Measurements from ENCODE around the gene MZT2B. TPM values are rescaled to one million over a fixed set of nuclear protein-coding genes. Genes with fewer than 3 reads are reported as not detected.
A peak's percentile ranks its signal among the peaks of the same experiment; 100 is the strongest.
"Not testable (repeated sequence)": the region's sequence is repeated elsewhere in the genome, so short reads cannot be mapped to it uniquely, and the experiment has no call there.

Gene MZT2B
- total RNA-seq, 1 donor from 2014 or later: 239 TPM

- Histone ChIP-seq H3K27me3 (no peaks in the 10 kb centered on the region), H3K9me3 (no peaks in the 10 kb centered on the region), H3K27ac (no peak overlapping the region), H3K4me1 (no peaks in the 10 kb centered on the region), H3K4me3 (no peak overlapping the region), H3K36me3 (peaks cover 61 to 77% of the 10 kb centered on the region in 2 donors)
- TF ChIP-seq CTCF (IDR thresholded peaks at IDR 0.05): no peak
- intact Hi-C loops (cut with DNase I): no loop called here
- no peak for DNase-seq (ENCODE audit: low spot score in 2 of 2)
These were observed 12.2 kb upstream of the MZT2B start for GRCh38 chr2:130169896-130170295.

- peaks cover 35 to 51% of the 10 kb centered on the region in 2 donors for H3K36me3 ChIP-seq
- intact Hi-C loops (cut with DNase I): not testable (repeated sequence)
These were observed 7.2 kb upstream of the MZT2B start for GRCh38 chr2:130174866-130175265.

GRCh38 chr2:130180404-130181324, 1.4 kb upstream of the MZT2B start:
- peak overlapping the region; percentile 92 to 99 for H3K4me3 ChIP-seq
- intact Hi-C loops (cut with DNase I): loop anchor here (1.0 to 2.0 kb wide), 2 partner anchors 162 to 912 kb away; partner anchors contain the start of genes FAM168B and IMP4
- peaks cover 9 to 11% of the 10 kb centered on the region in 2 donors for H3K4me1 ChIP-seq
- not testable (repeated sequence) for H3K9me3 ChIP-seq; H3K27me3 ChIP-seq; H3K36me3 ChIP-seq; DNase-seq (ENCODE audit: low spot score in 2 of 2)
- H3K27ac ChIP-seq: peak overlapping the region; percentile 82 to 90

More at GRCh38 chr2:130174866-130175265, 7.2 kb upstream of the MZT2B start:
- H3K9me3 ChIP-seq; H3K27ac ChIP-seq; H3K4me3 ChIP-seq; H3K4me1 ChIP-seq; DNase-seq (ENCODE audit: low spot score in 2 of 2); H3K27me3 ChIP-seq: not testable (repeated sequence)

- DNase-seq (ENCODE audit: low spot score in 2 of 2): peak; percentile 86 to 98
- H3K4me3 ChIP-seq: peak within 1 kb of the TSS; percentile 92 to 99
- no peaks in the 10 kb centered on the region for H3K27me3 ChIP-seq
- H3K36me3 ChIP-seq: peaks cover 0 to 1% of the 10 kb centered on the region in 2 donors
- intact Hi-C loops (cut with DNase I): loop anchor here (1.0 to 2.0 kb wide), 2 partner anchors 161 to 911 kb away; partner anchors contain the start of genes FAM168B and IMP4
- TF ChIP-seq CTCF (IDR thresholded peaks at IDR 0.05): no peak
- no peaks in the 10 kb centered on the region for H3K9me3 ChIP-seq
- H3K27ac ChIP-seq: peak within 1 kb of the TSS; percentile 82 to 90
- peaks cover 9 to 11% of the 10 kb centered on the region in 2 donors for H3K4me1 ChIP-seq
These were observed 660 bp upstream of the MZT2B start, which contains the start of gene SMPD4 for GRCh38 chr2:130181325-130181879. Gene SMPD4, minus strand, starts transcription at chr2:130181602. Its CDS starts 5,010 bp downstream, at chr2:130176592.

- H3K27me3 ChIP-seq; intact Hi-C loops (cut with DNase I); H3K9me3 ChIP-seq; DNase-seq (ENCODE audit: low spot score in 2 of 2); H3K36me3 ChIP-seq: not testable (repeated sequence)
- H3K4me1 ChIP-seq: peaks cover 9 to 11% of the 10 kb centered on the region in 2 donors
- H3K4me3 ChIP-seq: peak overlapping the region; percentile 92 to 99
- peak overlapping the region; percentile 82 to 90 for H3K27ac ChIP-seq
These were observed 907 bp downstream of the MZT2B start for GRCh38 chr2:130182826-130183511.

- no peaks in the 10 kb centered on the region for H3K9me3 ChIP-seq
- DNase-seq (ENCODE audit: low spot score in 2 of 2): no peak
- no peak for TF ChIP-seq CTCF (IDR thresholded peaks at IDR 0.05)
- H3K36me3 ChIP-seq: no peaks in the 10 kb centered on the region
- no peaks in the 10 kb centered on the region for H3K27me3 ChIP-seq
- peak overlapping the region; percentile 92 to 99 for H3K4me3 ChIP-seq
- peaks cover 9 to 11% of the 10 kb centered on the region in 2 donors for H3K4me1 ChIP-seq
- peak overlapping the region; percentile 82 to 90 for H3K27ac ChIP-seq
- intact Hi-C loops (cut with DNase I): no loop called here
These were observed 1.7 kb downstream of the MZT2B start for GRCh38 chr2:130183512-130184373.

Data from ascending aorta (tissue), 2 donors.